Testis (tissue), 3 donors: Measurements from ENCODE around the gene HELQ. TPM values are rescaled to one million over a fixed set of nuclear protein-coding genes. Genes with fewer than 3 reads are reported as not detected.

ENCODE experiments used
- DNase-seq: peaks from one replicate; pipeline ENCODE4 v3.0.0-alpha.2; 2019
- H3K27ac ChIP-seq, 2 donors: fragments of 200-600 bp; sonication (generic); one replicate each; pipeline ENCODE4 v1.5.1; 2019
- H3K27me3 ChIP-seq: fragments of 200-600 bp; sonication (generic); one replicate; pipeline ENCODE4 v1.5.1; 2019
- H3K36me3 ChIP-seq: fragments of 200-600 bp; sonication (generic); one replicate; pipeline ENCODE4 v1.5.1; 2017; ENCODE audit warnings: low read depth; ENCODE audit errors: missing control alignments
- H3K4me1 ChIP-seq: fragments of 200-600 bp; sonication (generic); one replicate; pipeline ENCODE4 v1.5.1; 2019
- H3K4me3 ChIP-seq, 2 donors: fragments of 200-600 bp; sonication (generic); one replicate each; pipeline ENCODE4 v1.5.1; 2017 to 2019
- H3K9me3 ChIP-seq: fragments of 200-600 bp; sonication (generic); one replicate; pipeline ENCODE4 v1.5.1; 2017
- POLR2A ChIP-seq: fragments of 450-650 bp; IDR thresholded peaks from one replicate; pipeline ENCODE4 v1.6.1; 2017; ENCODE audit warnings: antibody characterized with exemption, mild to moderate bottlenecking, moderate library complexity
- WGBS, 2 donors: methylation state at CpG; one replicate each; pipeline ENCODE4 v1.1.5; 2018; 5-methylcytosine and 5-hydroxymethylcytosine counted together
- intact Hi-C: fragments of 100-400 bp; cut with DNase I; formaldehyde crosslinking; loops from one replicate; pipeline ENCODE4 v1.15.1; 2023; ENCODE audit warnings: low total_unique reads
- polyA plus RNA-seq: library from polyadenylated mRNA; stranded (reverse); fragments of 350-450 nt; fragmentation: Illumina TruSeq; extraction: RNeasy Lipid Tissue Mini Kit (QIAGEN cat#74804); gene quantifications from one replicate; pipeline ENCODE4 v1.2.3, GENCODE V29; 2014; ENCODE audit warnings: low read depth, low replicate concordance; ENCODE audit not compliant: insufficient read depth
- total RNA-seq, 2 donors: library from RNA; depleted of rRNA; stranded (reverse); fragments of >200 nt; gene quantifications; one replicate each; pipeline ENCODE4 v1.2.3, GENCODE V29; 2016
- TF ChIP-seq, protein P1 (sequence below), 3 experiments: fragments of 450-650 bp in 2 of 3; fragments of 200-600 bp in 1 of 3; sonication (generic) in 1 of 3; IDR thresholded peaks; one replicate each; pipeline ENCODE4 v1.5.1; 2016 to 2019; ENCODE audit warnings: antibody characterized with exemption in 3 of 3, mild to moderate bottlenecking in 2 of 3, moderate library complexity in 1 of 3

HELQ gene
- total and polyA plus RNA-seq, 3 donors from 2014 or later, result 11.8 to 23.3 (median 17.5) TPM

DNA sequence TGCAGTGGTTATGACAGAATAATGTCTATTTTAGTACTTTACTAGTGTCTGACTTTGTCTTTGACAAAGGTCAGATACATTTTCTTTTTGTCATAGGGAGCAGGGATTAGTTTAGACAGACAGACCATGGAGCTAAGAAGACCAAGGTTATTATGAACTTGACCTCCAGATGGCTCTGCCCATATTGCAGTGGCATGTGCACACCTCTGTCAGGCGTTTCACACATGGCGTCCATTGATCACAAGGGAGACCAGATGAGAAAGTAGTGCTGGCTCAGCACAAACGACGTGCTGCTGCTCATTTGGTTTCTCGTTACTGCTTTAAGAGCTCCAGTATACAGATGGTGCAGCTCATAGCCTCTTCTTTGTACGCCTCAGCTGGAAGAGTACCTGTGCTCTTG, 64.7 kb downstream of the HELQ start:
- H3K9me3 ChIP-seq, result no peaks in the 10 kb centered on the region
- intact Hi-C loops, result no loop called here
- TF ChIP-seq, protein P1, sequence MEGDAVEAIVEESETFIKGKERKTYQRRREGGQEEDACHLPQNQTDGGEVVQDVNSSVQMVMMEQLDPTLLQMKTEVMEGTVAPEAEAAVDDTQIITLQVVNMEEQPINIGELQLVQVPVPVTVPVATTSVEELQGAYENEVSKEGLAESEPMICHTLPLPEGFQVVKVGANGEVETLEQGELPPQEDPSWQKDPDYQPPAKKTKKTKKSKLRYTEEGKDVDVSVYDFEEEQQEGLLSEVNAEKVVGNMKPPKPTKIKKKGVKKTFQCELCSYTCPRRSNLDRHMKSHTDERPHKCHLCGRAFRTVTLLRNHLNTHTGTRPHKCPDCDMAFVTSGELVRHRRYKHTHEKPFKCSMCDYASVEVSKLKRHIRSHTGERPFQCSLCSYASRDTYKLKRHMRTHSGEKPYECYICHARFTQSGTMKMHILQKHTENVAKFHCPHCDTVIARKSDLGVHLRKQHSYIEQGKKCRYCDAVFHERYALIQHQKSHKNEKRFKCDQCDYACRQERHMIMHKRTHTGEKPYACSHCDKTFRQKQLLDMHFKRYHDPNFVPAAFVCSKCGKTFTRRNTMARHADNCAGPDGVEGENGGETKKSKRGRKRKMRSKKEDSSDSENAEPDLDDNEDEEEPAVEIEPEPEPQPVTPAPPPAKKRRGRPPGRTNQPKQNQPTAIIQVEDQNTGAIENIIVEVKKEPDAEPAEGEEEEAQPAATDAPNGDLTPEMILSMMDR (IDR thresholded peaks at IDR 0.05), result no peak
- TF ChIP-seq POLR2A, result no peak
- H3K36me3 ChIP-seq, result no peaks in the 10 kb centered on the region
- no peak for DNase-seq
- no peak overlapping the region for H3K4me3 ChIP-seq
- 76 to 77% methylated on average over 6 of the region's 6 CpGs for WGBS, 2 donors
- H3K27ac ChIP-seq, result no peak overlapping the region
- no peaks in the 10 kb centered on the region for H3K27me3 ChIP-seq
- no peaks in the 10 kb centered on the region for H3K4me1 ChIP-seq

DNA sequence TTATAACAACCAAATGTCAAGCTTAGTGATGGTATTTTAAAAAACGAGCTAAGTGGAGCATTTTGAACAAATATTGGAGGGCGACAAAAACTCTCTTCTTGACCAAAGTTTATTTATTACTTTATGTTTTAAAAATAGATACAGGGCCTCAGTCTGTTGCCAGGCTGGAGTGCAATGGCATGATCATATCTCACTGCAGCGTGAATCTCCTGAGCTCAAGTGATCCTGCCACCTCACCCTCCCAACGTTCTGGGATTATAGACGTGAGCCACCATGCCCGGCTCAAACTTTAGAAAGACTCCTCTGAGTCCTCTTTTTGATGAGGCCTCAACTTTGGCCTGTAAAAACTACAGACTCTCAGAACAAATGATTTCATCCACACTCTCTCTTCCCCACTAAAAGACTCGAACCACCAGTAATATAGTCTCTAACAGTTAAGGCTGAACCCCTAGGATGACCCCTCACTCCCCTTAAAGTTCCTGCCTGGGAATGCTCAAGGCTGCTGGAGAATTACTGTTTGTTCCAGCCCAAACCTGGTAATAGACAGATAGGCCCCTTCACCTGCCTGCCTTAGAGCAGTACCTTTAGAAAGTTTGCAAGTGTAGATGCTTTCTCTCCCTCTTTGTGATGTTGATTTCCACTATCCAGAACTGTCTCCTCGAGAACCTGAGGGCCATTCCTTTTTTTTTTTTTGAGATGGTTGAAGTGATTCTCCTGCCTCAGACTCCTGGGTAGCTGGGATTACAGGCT, 65.7 kb downstream of the HELQ start:
- no peak overlapping the region for H3K27ac ChIP-seq
- no peaks in the 10 kb centered on the region for H3K36me3 ChIP-seq
- 65 to 69% methylated on average over 8 of the region's 8 CpGs for WGBS, 2 donors
- no peaks in the 10 kb centered on the region for H3K27me3 ChIP-seq
- TF ChIP-seq, protein P1 (IDR thresholded peaks at IDR 0.05), result no peak
- TF ChIP-seq POLR2A, result no peak
- H3K4me3 ChIP-seq, result no peak overlapping the region
- no peak for DNase-seq
- intact Hi-C loops, result no loop called here
- no peaks in the 10 kb centered on the region for H3K4me1 ChIP-seq
- H3K9me3 ChIP-seq, result no peaks in the 10 kb centered on the region

DNA sequence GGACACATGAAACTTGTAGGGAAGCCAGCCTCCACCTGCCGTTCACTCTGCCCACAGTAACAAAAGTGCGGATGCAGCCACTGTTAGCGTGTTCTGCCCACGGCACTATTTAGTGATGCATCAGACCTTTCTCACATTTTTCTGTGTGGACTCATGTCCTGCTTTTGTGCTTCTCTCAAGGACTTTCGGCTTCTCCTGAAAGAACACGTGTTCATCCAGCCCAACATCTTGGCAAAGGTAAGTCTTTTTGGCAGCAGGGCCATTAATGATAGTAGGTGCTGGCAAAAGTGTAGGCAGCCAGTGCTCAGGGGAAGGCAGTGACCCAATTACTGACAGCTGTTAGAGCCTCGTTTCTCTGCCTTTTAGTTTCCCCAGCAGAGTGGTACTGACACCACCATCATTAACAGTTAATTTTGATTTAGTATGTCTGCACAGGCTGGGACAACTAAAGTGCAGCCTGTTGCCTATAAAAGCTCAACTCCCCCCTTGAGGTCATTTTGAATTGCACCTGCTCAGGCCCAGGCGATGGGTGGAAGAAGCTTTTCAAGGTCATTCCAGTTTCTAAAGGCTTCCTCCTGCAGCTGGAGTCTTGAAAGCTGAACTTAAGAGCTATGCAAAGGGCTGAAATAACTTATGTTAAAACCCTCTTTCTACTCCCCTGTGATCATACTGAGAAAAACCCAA, 66.4 kb downstream of the HELQ start:
- Histone ChIP-seq H3K36me3 (no peaks in the 10 kb centered on the region), H3K4me3 (no peak overlapping the region), H3K9me3 (no peaks in the 10 kb centered on the region), H3K27me3 (no peaks in the 10 kb centered on the region), H3K27ac (no peak overlapping the region), H3K4me1 (no peaks in the 10 kb centered on the region)
- DNase-seq, result no peak
- intact Hi-C loops, result no loop called here
- WGBS, 2 donors, result 36 to 45% methylated on average over 8 of the region's 8 CpGs
- no peak for TF ChIP-seq POLR2A
- TF ChIP-seq, protein P1 (IDR thresholded peaks at IDR 0.05), result no peak

DNA sequence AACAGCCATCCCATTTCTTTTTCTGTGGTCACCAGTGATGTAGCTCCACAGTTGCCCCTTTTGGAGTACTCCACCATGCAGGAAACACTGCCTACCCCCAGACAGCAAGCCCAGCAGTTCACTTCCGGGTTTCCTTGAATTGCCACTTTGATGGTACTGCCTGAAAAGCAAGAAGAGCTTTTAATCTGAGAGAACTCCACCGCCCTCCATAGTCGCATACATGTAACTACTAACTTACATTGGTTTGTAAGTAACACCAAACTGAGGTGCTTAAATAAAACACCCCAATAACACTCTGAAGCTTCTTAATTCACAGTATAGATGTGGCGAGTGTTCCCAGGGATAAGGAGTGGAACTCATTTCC, 67.3 kb downstream of the HELQ start:
- Histone ChIP-seq H3K27ac (no peak overlapping the region), H3K4me3 (no peak overlapping the region), H3K9me3 (no peaks in the 10 kb centered on the region), H3K4me1 (no peaks in the 10 kb centered on the region), H3K36me3 (no peaks in the 10 kb centered on the region), H3K27me3 (no peaks in the 10 kb centered on the region)
- no peak for DNase-seq
- intact Hi-C loops, result no loop called here
- TF ChIP-seq, protein P1 (IDR thresholded peaks at IDR 0.05), result no peak
- TF ChIP-seq POLR2A, result no peak
- 78 to 80% methylated on average over 4 of the region's 4 CpGs for WGBS, 2 donors
